HepG2 (cell line): ENCODE measurements around the gene PDCD11. TPM values are rescaled to one million over a fixed set of nuclear protein-coding genes. Genes with fewer than 3 reads are reported as not detected.

Experiments
- ARID2 ChIP-seq: sonication (generic); formaldehyde crosslinking; IDR thresholded peaks from 2 replicates; pipeline ENCODE4 v1.8.1; 2022; ENCODE audit warnings: mild to moderate bottlenecking, missing genetic modification reagents, borderline replicate concordance
- BORCS8-MEF2B ChIP-seq: sonication (generic); formaldehyde crosslinking; IDR thresholded peaks from 2 replicates; pipeline ENCODE4 v1.8.0; 2022; ENCODE audit warnings: mild to moderate bottlenecking, missing genetic modification reagents
- BRD4 ChIP-seq: sonication (generic); formaldehyde crosslinking; IDR thresholded peaks from 2 replicates; pipeline ENCODE4 v1.4.0; 2020; ENCODE audit warnings: missing genetic modification reagents
- CAMTA2 ChIP-seq: sonication (generic); formaldehyde crosslinking; IDR thresholded peaks from 2 replicates; pipeline ENCODE4 v1.4.0; 2020; ENCODE audit warnings: mild to moderate bottlenecking, missing genetic modification reagents, borderline replicate concordance
- CBFB ChIP-seq: sonication (generic); formaldehyde crosslinking; IDR thresholded peaks from 2 replicates; pipeline ENCODE4 v1.4.0; 2020; ENCODE audit warnings: missing genetic modification reagents
- CHCHD3 ChIP-seq: sonication (generic); formaldehyde crosslinking; IDR thresholded peaks from 2 replicates; pipeline ENCODE4 v1.8.0; 2022; ENCODE audit warnings: mild to moderate bottlenecking, missing genetic modification reagents, moderate library complexity
- FOXJ3 ChIP-seq: sonication (generic); formaldehyde crosslinking; IDR thresholded peaks from 2 replicates; pipeline ENCODE4 v1.4.0; 2020; ENCODE audit warnings: missing genetic modification reagents, mild to moderate bottlenecking, borderline replicate concordance
- HNRNPH1 ChIP-seq: fragments of 200-400 bp; formaldehyde crosslinking; optimal IDR thresholded peaks from 2 replicates; pipeline ENCODE3; 2017; ENCODE audit warnings: mild to moderate bottlenecking, low read depth, low read length
- HOXA7 ChIP-seq: sonication (generic); formaldehyde crosslinking; IDR thresholded peaks from 2 replicates; pipeline ENCODE4 v1.8.1; 2022; ENCODE audit warnings: mild to moderate bottlenecking, missing genetic modification reagents, moderate library complexity
- IRX3 ChIP-seq: sonication (generic); formaldehyde crosslinking; IDR thresholded peaks from 2 replicates; pipeline ENCODE4 v1.8.1; 2023; ENCODE audit warnings: mild to moderate bottlenecking, low read depth, missing genetic modification reagents, borderline replicate concordance
- MTF2 ChIP-seq: sonication (generic); formaldehyde crosslinking; IDR thresholded peaks from 2 replicates; pipeline ENCODE4 v1.5.0; 2020; ENCODE audit warnings: missing genetic modification reagents, borderline replicate concordance
- MZF1 ChIP-seq: sonication (generic); formaldehyde crosslinking; IDR thresholded peaks from 2 replicates; pipeline ENCODE4 v1.8.1; 2023; ENCODE audit warnings: mild to moderate bottlenecking, missing genetic modification reagents, borderline replicate concordance
- PHF21A ChIP-seq: sonication (generic); formaldehyde crosslinking; IDR thresholded peaks from 2 replicates; pipeline ENCODE4 v1.5.0; 2020; ENCODE audit warnings: mild to moderate bottlenecking, missing genetic modification reagents
- TAF1 ChIP-seq: sonication (generic); formaldehyde crosslinking; IDR thresholded peaks from 2 replicates; pipeline ENCODE4 v1.4.0; 2020; ENCODE audit warnings: missing genetic modification reagents
- ZNF780A ChIP-seq: sonication (generic); formaldehyde crosslinking; IDR thresholded peaks from 2 replicates; pipeline ENCODE4 v1.8.0; 2022; ENCODE audit warnings: mild to moderate bottlenecking, missing genetic modification reagents, moderate library complexity
- ZNF850 ChIP-seq: sonication (generic); formaldehyde crosslinking; conservative IDR thresholded peaks from 2 replicates; pipeline ENCODE4 v1.9.0; 2021; ENCODE audit warnings: mild to moderate bottlenecking, missing genetic modification reagents
- ZZZ3 ChIP-seq: sonication (generic); formaldehyde crosslinking; IDR thresholded peaks from 2 replicates; pipeline ENCODE4 v1.4.0; 2020; ENCODE audit warnings: missing genetic modification reagents, mild to moderate bottlenecking, borderline replicate concordance
- polyA plus RNA-seq, 8 experiments: library from polyadenylated mRNA; depleted of rRNA in 3 of 8; stranded (reverse) in 7 of 8; unstranded in 1 of 8; fragments of >200 nt; fragmentation: Illumina TruSeq in 4 of 8; extraction: Trizol in 4 of 8; gene quantifications; 2 replicates each; pipeline versions ENCODE4 v1.2.1 to v1.2.3, GENCODE V29; 2011 to 2016; ENCODE audit warnings: low read depth in 4 of 8, missing spikeins in 1 of 8, mixed read lengths in 1 of 8; ENCODE audit not compliant: insufficient read depth in 1 of 8
- total RNA-seq, 5 experiments: library from RNA; depleted of rRNA; stranded (reverse); fragments of >200 nt; fragmentation: Illumina TruSeq; extraction: Trizol; gene quantifications; 2 replicates each; pipeline ENCODE4 v1.2.3, GENCODE V29; 2016; ENCODE audit warnings: low read depth in 1 of 5
- TF ChIP-seq, protein P1 (sequence below): sonication (generic); formaldehyde crosslinking; conservative IDR thresholded peaks from 2 replicates; pipeline ENCODE4 v1.5.0; 2020; ENCODE audit warnings: missing genetic modification reagents
- TF ChIP-seq, protein P2 (sequence below): sonication (generic); formaldehyde crosslinking; IDR thresholded peaks from 2 replicates; pipeline ENCODE4 v1.5.0; 2020; ENCODE audit warnings: missing genetic modification reagents
- TF ChIP-seq, protein P3 (sequence below): sonication (generic); formaldehyde crosslinking; conservative IDR thresholded peaks from 2 replicates; pipeline ENCODE4 v1.8.0; 2022; ENCODE audit warnings: mild to moderate bottlenecking, moderate library complexity, missing genetic modification reagents
- TF ChIP-seq, protein P4 (sequence below): sonication (generic); formaldehyde crosslinking; IDR thresholded peaks from 2 replicates; pipeline ENCODE4 v1.4.0; 2020; ENCODE audit warnings: missing genetic modification reagents

Gene PDCD11
- total and polyA plus RNA-seq, 2 of the 13 experiments (the other 11 are each of a cell fraction or from before 2014, with no cell fraction given), result 12.8 to 52.8 TPM

DNA sequence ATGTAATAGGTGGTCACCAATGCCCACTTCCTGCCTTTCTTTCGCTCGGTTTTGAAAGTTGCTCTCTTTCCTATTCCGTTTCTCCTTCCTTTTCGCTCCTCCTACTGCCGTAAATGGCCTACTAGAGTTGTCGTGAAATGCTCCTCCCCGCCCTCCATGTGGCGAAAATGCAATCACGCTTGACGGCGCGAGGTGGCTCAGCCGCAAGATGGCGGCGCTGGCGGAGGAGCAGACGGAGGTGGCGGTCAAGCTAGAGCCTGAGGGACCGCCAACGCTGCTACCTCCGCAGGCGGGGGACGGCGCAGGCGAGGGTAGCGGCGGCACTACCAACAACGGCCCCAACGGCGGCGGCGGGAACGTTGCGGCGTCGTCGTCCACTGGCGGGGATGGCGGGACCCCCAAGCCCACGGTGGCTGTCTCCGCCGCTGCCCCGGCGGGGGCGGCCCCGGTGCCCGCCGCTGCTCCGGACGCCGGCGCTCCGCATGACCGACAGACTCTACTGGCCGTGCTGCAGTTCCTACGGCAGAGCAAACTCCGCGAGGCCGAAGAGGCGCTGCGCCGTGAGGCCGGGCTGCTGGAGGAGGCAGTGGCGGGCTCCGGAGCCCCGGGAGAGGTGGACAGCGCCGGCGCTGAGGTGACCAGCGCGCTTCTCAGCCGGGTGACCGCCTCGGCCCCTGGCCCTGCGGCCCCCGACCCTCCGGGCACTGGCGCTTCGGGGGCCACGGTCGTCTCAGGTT, 28.5 kb upstream of the PDCD11 start, which contains the start of gene TAF5 (continued):
- TF ChIP-seq, protein P1, sequence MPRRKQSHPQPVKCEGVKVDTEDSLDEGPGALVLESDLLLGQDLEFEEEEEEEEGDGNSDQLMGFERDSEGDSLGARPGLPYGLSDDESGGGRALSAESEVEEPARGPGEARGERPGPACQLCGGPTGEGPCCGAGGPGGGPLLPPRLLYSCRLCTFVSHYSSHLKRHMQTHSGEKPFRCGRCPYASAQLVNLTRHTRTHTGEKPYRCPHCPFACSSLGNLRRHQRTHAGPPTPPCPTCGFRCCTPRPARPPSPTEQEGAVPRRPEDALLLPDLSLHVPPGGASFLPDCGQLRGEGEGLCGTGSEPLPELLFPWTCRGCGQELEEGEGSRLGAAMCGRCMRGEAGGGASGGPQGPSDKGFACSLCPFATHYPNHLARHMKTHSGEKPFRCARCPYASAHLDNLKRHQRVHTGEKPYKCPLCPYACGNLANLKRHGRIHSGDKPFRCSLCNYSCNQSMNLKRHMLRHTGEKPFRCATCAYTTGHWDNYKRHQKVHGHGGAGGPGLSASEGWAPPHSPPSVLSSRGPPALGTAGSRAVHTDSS (CRISPR knock-in tag), result no peak
- no peak for TF ChIP-seq CHCHD3 (CRISPR knock-in tag)
- TF ChIP-seq IRX3 (CRISPR knock-in tag), result peak; percentile 77; the same call in 1 of the 2 replicates
- peak; percentile 42; the same call in 1 of the 2 replicates for TF ChIP-seq BRD4 (CRISPR knock-in tag)
- no peak for TF ChIP-seq HNRNPH1
- TF ChIP-seq MZF1 (CRISPR knock-in tag), result no peak
- TF ChIP-seq ZNF780A (CRISPR knock-in tag), result no peak
- TF ChIP-seq HOXA7 (CRISPR knock-in tag), result no peak
- TF ChIP-seq BORCS8-MEF2B, result 0 out of 2 replicates have a peak, but pooled peaks have one; percentile 65
- no peak for TF ChIP-seq ZZZ3 (CRISPR knock-in tag)
- no peak; the same call in 1 of the 2 replicates for TF ChIP-seq ZNF850 (CRISPR knock-in tag)
- no peak for TF ChIP-seq CAMTA2 (CRISPR knock-in tag)
- TF ChIP-seq, protein P2, sequence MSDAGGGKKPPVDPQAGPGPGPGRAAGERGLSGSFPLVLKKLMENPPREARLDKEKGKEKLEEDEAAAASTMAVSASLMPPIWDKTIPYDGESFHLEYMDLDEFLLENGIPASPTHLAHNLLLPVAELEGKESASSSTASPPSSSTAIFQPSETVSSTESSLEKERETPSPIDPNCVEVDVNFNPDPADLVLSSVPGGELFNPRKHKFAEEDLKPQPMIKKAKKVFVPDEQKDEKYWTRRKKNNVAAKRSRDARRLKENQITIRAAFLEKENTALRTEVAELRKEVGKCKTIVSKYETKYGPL (CRISPR knock-in tag), result no peak
- no peak for TF ChIP-seq FOXJ3
- TF ChIP-seq PHF21A, result no peak
- no peak for TF ChIP-seq ARID2 (CRISPR knock-in tag)
- TF ChIP-seq, protein P3, sequence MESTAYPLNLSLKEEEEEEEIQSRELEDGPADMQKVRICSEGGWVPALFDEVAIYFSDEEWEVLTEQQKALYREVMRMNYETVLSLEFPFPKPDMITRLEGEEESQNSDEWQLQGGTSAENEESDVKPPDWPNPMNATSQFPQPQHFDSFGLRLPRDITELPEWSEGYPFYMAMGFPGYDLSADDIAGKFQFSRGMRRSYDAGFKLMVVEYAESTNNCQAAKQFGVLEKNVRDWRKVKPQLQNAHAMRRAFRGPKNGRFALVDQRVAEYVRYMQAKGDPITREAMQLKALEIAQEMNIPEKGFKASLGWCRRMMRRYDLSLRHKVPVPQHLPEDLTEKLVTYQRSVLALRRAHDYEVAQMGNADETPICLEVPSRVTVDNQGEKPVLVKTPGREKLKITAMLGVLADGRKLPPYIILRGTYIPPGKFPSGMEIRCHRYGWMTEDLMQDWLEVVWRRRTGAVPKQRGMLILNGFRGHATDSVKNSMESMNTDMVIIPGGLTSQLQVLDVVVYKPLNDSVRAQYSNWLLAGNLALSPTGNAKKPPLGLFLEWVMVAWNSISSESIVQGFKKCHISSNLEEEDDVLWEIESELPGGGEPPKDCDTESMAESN (CRISPR knock-in tag), result peak; percentile 92
- peak; percentile 71; the same call in 1 of the 2 replicates for TF ChIP-seq CBFB (CRISPR knock-in tag)
- no peak for TF ChIP-seq MTF2 (CRISPR knock-in tag)
- peak; percentile 100 for TF ChIP-seq TAF1 (CRISPR knock-in tag)
- TF ChIP-seq, protein P4, sequence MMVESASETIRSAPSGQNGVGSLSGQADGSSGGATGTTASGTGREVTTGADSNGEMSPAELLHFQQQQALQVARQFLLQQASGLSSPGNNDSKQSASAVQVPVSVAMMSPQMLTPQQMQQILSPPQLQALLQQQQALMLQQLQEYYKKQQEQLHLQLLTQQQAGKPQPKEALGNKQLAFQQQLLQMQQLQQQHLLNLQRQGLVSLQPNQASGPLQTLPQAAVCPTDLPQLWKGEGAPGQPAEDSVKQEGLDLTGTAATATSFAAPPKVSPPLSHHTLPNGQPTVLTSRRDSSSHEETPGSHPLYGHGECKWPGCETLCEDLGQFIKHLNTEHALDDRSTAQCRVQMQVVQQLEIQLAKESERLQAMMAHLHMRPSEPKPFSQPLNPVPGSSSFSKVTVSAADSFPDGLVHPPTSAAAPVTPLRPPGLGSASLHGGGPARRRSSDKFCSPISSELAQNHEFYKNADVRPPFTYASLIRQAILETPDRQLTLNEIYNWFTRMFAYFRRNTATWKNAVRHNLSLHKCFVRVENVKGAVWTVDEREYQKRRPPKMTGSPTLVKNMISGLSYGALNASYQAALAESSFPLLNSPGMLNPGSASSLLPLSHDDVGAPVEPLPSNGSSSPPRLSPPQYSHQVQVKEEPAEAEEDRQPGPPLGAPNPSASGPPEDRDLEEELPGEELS, result no peak; the same call in 1 of the 2 replicates
